GM12878 (cell line): Measurements from ENCODE around the gene OR11A1. TPM values are rescaled to one million over a fixed set of nuclear protein-coding genes. Genes with fewer than 3 reads are reported as not detected.

Experiments
- ATAC-seq: fragments of 200-7000 bp; cut with Tn5 transposase; 3 replicates; pipeline ENCODE4 v1.9.1; 2020; ENCODE audit warnings: mild to moderate bottlenecking, moderate library complexity
- BruUV-seq: library from RNA; stranded (reverse); fragments of 400-500 nt; replicated peaks from 2 replicates; lab custom pipeline; 2021; lab: Mats Ljungman, UMichigan
- CTCF ChIA-PET: fragments of 300-600 bp; sonication (Branson Sonifier 250); formaldehyde crosslinking; extraction: SDS; loops from one replicate; lab custom pipeline; 2021; ENCODE audit warnings: inconsistent platforms; lab: Yijun Ruan, JAX
- POLR2A ChIA-PET: fragments of 350-600 bp; formaldehyde crosslinking; extraction: SDS; loops from one replicate; lab custom pipeline; 2021; ENCODE audit warnings: inconsistent platforms; lab: Charles Lee
- RAD21 ChIA-PET: fragments of 300-600 bp; sonication (Branson Sonifier 250); formaldehyde crosslinking; loops from one replicate; lab custom pipeline; 2023; ENCODE audit warnings: antibody characterized with exemption; ENCODE audit not compliant: unreplicated experiment; lab: Charles Lee
- SMC1A ChIA-PET: fragments of 300-600 bp; sonication (Branson Sonifier 250); formaldehyde crosslinking; loops from one replicate; lab custom pipeline; 2023; ENCODE audit not compliant: unreplicated experiment, uncharacterized antibody; lab: Charles Lee
- DNase-seq: peaks from one replicate; pipeline ENCODE4 v3.0.0-alpha.2; 2011; ENCODE audit warnings: low read depth, low spot score
- FAIRE-seq: peaks from 3 replicates; lab custom pipeline; 2011; peaks lifted over from hg19 to GRCh38; lab: Jason Lieb, UNC
- H2AFZ ChIP-seq: 2 replicates; pipeline ENCODE4 v1.6.0; 2011; ENCODE audit warnings: low read depth, low read length, control low read depth; ENCODE audit not compliant: control insufficient read depth
- H3K27ac ChIP-seq: 2 replicates; pipeline ENCODE4 v1.5.1; 2011; ENCODE audit warnings: control low read depth; ENCODE audit not compliant: control insufficient read depth, insufficient read depth
- H3K27me3 ChIP-seq, 2 experiments: replicated peaks in 1 of 2; 2 replicates each; pipeline versions ENCODE4 v1.6.0 to v1.6.1; 2011; ENCODE audit warnings: low read length in 1 of 2; ENCODE audit not compliant: control insufficient read depth in 2 of 2, insufficient read depth in 2 of 2
- H3K36me3 ChIP-seq, 2 experiments: 2 replicates each; pipeline ENCODE4 v1.5.1; 2011; ENCODE audit warnings: low read length in 1 of 2; ENCODE audit not compliant: control insufficient read depth in 2 of 2, insufficient read depth in 2 of 2
- H3K4me1 ChIP-seq: 2 replicates; pipeline ENCODE4 v1.6.1; 2011; ENCODE audit warnings: mild to moderate bottlenecking, low read length, moderate library complexity, mixed read lengths; ENCODE audit not compliant: control insufficient read depth, insufficient read depth
- H3K4me2 ChIP-seq: 2 replicates; pipeline ENCODE4 v1.6.0; 2011; ENCODE audit warnings: control low read depth; ENCODE audit not compliant: control insufficient read depth, insufficient read depth
- H3K4me3 ChIP-seq: fragments of 200-600 bp; sonication (generic); 2 replicates; pipeline ENCODE4 v1.5.1; 2016
- H3K79me2 ChIP-seq: 2 replicates; pipeline ENCODE4 v1.6.0; 2011; ENCODE audit warnings: low read length; ENCODE audit not compliant: control insufficient read depth, insufficient read depth
- H3K9ac ChIP-seq: 2 replicates; pipeline ENCODE4 v1.8.0; 2011; ENCODE audit warnings: low read length, control low read depth, mixed read lengths; ENCODE audit not compliant: control insufficient read depth, insufficient read depth
- H3K9me3 ChIP-seq: replicated peaks from 3 replicates; pipeline ENCODE4 v1.5.1; 2011; ENCODE audit warnings: mild to moderate bottlenecking, low read length; ENCODE audit not compliant: control insufficient read depth, insufficient read depth
- H4K20me1 ChIP-seq: 2 replicates; pipeline ENCODE4 v1.6.0; 2011; ENCODE audit not compliant: control insufficient read depth, insufficient read depth
- BCL3 ChIP-seq: IDR thresholded peaks from 2 replicates; pipeline ENCODE4 v1.6.1; 2011; ENCODE audit warnings: borderline replicate concordance, low read depth, mild to moderate bottlenecking, moderate library complexity, low read length; ENCODE audit not compliant: insufficient read depth, poor library complexity, severe bottlenecking
- CBX3 ChIP-seq: fragments of 200-600 bp; sonication (generic); IDR thresholded peaks from 2 replicates; pipeline ENCODE4 v1.6.1; 2016; ENCODE audit warnings: low read depth, borderline replicate concordance
- HDGF ChIP-seq: fragments of 450-650 bp; IDR thresholded peaks from 2 replicates; pipeline ENCODE4 v1.6.1; 2016; ENCODE audit warnings: antibody characterized with exemption
- IRF4 ChIP-seq: IDR thresholded peaks from 2 replicates; pipeline ENCODE4 v1.6.1; 2011; ENCODE audit warnings: low read depth, low read length
- MEF2A ChIP-seq: IDR thresholded peaks from 2 replicates; pipeline ENCODE4 v1.6.1; 2011; ENCODE audit warnings: low read depth, mild to moderate bottlenecking, low read length, moderate library complexity; ENCODE audit not compliant: insufficient read depth
- MYC ChIP-seq: IDR thresholded peaks from 2 replicates; pipeline ENCODE4 v1.6.1; 2011; ENCODE audit warnings: mild to moderate bottlenecking, low read length, moderate library complexity, inconsistent platforms; ENCODE audit not compliant: insufficient read depth, insufficient replicate concordance, insufficient read length, severe bottlenecking
- PML ChIP-seq: IDR thresholded peaks from 2 replicates; pipeline ENCODE4 v1.6.1; 2012; ENCODE audit warnings: low read length, inconsistent platforms
- SRF ChIP-seq, 2 experiments: IDR thresholded peaks; 2 replicates each; pipeline ENCODE4 v1.6.1; 2011; ENCODE audit warnings: low read depth in 2 of 2, low read length in 2 of 2, mild to moderate bottlenecking in 1 of 2, moderate library complexity in 1 of 2
- ZNF274 ChIP-seq: IDR thresholded peaks from one replicate; pipeline ENCODE4 v1.8.0; 2011; ENCODE audit not compliant: insufficient read length, insufficient read depth
- ZSCAN29 ChIP-seq: fragments of 450-650 bp; IDR thresholded peaks from 2 replicates; pipeline ENCODE4 v1.6.1; 2017; ENCODE audit warnings: mild to moderate bottlenecking, moderate library complexity
- WGBS: methylation state at CpG from one replicate; pipeline ENCODE4 v1.1.6; 2016; ENCODE audit warnings: low lambda C conversion rate; ENCODE audit not compliant: insufficient replicate concordance, insufficient coverage; ENCODE audit errors: missing lambda C conversion rate; 5-methylcytosine and 5-hydroxymethylcytosine counted together
- in situ Hi-C: fragments of 300-500 bp; cut with MboI; formaldehyde crosslinking; loops from 9 replicates; pipeline ENCODE4 v1.14.3; 2018; ENCODE audit warnings: mixed read lengths
- intact Hi-C: fragments of 100-400 bp; cut with micrococcal nuclease; formaldehyde crosslinking; loops from one replicate; pipeline ENCODE4 v1.14.2; 2022; ENCODE audit not compliant: unreplicated experiment
- polyA plus RNA-seq, 11 experiments: library from polyadenylated mRNA; depleted of rRNA in 4 of 11; unstranded in 6 of 11; stranded (reverse) in 5 of 11; fragments of >200 nt; fragmentation: Nextera tagmentation in 4 of 11; fragmentation: Illumina TruSeq in 1 of 11; extraction: Ambion mirVana in 4 of 11; extraction: Trizol in 1 of 11; gene quantifications; 1 replicate in 1 of 11; 2 replicates in 10 of 11; pipeline versions ENCODE4 v1.2.1 to v1.2.3, GENCODE V29; 2011 to 2016; ENCODE audit warnings: inconsistent platforms in 2 of 11, missing spikeins in 2 of 11, low read depth in 1 of 11
- total RNA-seq, 4 experiments: library from RNA; depleted of rRNA in 3 of 4; stranded (reverse); fragments of >200 nt in 3 of 4; fragmentation: Illumina TruSeq in 1 of 4; extraction: Trizol in 1 of 4; gene quantifications; 2 replicates each; pipeline versions ENCODE4 v1.2.1 to v1.2.3, GENCODE V29; 2013 to 2021
- TF ChIP-seq, protein P1 (sequence below): IDR thresholded peaks from 2 replicates; pipeline ENCODE4 v1.6.1; 2012; ENCODE audit warnings: improper control_type of control experiment, low read depth, low read length; ENCODE audit not compliant: insufficient replicate concordance
- TF ChIP-seq, protein P2 (sequence below): IDR thresholded peaks from 2 replicates; pipeline ENCODE4 v1.6.1; 2011; ENCODE audit warnings: borderline replicate concordance, low read depth, mild to moderate bottlenecking, moderate library complexity, mixed read lengths, low read length; ENCODE audit not compliant: insufficient read depth; ENCODE audit errors: extremely low read length
- TF ChIP-seq, protein P3 (sequence below): fragments of 450-650 bp; formaldehyde crosslinking; IDR thresholded peaks from 2 replicates; pipeline ENCODE4 v1.4.0; 2020; ENCODE audit warnings: mild to moderate bottlenecking, moderate library complexity

OR11A1 gene
- total and polyA plus RNA-seq, 10 of the 15 experiments (the other 5 are each of a cell fraction or from before 2014, with no cell fraction given), result not detected

DNA sequence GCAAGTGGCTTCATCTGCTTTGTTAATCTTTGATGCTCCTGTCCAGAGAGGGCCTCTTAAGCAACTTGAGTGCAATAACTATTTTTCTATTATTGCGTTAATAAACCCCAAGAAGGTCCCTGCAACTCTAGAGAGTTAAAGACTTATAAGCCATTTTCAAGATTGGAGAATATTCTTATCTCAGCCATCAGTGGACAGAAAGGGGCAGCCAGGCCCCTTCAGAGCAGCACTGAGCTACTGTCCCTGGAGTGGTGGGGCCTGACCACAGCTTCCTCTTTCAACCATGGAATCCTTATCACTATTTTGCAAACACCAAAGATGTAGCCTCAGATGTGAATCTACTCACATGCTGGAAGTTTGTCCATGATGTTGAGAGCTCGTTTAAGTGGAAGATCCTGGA, 33.7 kb upstream of the OR11A1 start:
- Histone ChIP-seq H3K4me1 (no peaks in the 10 kb centered on the region), H3K36me3 (no peaks in the 10 kb centered on the region), H3K4me3 (no peak overlapping the region), H3K27ac (no peak overlapping the region), H3K9me3 (no peaks in the 10 kb centered on the region), H3K27me3 (no peaks in the 10 kb centered on the region; a peak in 1 of 4 replicates), H3K9ac (no peak overlapping the region), H3K4me2 (no peak overlapping the region), H2AFZ (no peak overlapping the region), H4K20me1 (no peaks in the 10 kb centered on the region), H3K79me2 (no peaks in the 10 kb centered on the region)
- RAD21 ChIA-PET, result no interaction called here
- SMC1A ChIA-PET, result no interaction called here
- CTCF ChIA-PET, result no interaction called here
- DNase-seq (no peak), ATAC-seq (no peak), FAIRE-seq (no peak)
- POLR2A ChIA-PET, result no interaction called here
- in situ Hi-C loops (no loop called here), intact Hi-C loops (no loop called here)
- BruUV-seq, result no TSS peak
- 5% methylated on average over 2 of the region's 2 CpGs for WGBS
- TF ChIP-seq, protein P1, sequence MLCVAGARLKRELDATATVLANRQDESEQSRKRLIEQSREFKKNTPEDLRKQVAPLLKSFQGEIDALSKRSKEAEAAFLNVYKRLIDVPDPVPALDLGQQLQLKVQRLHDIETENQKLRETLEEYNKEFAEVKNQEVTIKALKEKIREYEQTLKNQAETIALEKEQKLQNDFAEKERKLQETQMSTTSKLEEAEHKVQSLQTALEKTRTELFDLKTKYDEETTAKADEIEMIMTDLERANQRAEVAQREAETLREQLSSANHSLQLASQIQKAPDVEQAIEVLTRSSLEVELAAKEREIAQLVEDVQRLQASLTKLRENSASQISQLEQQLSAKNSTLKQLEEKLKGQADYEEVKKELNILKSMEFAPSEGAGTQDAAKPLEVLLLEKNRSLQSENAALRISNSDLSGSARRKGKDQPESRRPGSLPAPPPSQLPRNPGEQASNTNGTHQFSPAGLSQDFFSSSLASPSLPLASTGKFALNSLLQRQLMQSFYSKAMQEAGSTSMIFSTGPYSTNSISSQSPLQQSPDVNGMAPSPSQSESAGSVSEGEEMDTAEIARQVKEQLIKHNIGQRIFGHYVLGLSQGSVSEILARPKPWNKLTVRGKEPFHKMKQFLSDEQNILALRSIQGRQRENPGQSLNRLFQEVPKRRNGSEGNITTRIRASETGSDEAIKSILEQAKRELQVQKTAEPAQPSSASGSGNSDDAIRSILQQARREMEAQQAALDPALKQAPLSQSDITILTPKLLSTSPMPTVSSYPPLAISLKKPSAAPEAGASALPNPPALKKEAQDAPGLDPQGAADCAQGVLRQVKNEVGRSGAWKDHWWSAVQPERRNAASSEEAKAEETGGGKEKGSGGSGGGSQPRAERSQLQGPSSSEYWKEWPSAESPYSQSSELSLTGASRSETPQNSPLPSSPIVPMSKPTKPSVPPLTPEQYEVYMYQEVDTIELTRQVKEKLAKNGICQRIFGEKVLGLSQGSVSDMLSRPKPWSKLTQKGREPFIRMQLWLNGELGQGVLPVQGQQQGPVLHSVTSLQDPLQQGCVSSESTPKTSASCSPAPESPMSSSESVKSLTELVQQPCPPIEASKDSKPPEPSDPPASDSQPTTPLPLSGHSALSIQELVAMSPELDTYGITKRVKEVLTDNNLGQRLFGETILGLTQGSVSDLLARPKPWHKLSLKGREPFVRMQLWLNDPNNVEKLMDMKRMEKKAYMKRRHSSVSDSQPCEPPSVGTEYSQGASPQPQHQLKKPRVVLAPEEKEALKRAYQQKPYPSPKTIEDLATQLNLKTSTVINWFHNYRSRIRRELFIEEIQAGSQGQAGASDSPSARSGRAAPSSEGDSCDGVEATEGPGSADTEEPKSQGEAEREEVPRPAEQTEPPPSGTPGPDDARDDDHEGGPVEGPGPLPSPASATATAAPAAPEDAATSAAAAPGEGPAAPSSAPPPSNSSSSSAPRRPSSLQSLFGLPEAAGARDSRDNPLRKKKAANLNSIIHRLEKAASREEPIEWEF, result no peak
- no peak for TF ChIP-seq PML
- TF ChIP-seq, protein P2, sequence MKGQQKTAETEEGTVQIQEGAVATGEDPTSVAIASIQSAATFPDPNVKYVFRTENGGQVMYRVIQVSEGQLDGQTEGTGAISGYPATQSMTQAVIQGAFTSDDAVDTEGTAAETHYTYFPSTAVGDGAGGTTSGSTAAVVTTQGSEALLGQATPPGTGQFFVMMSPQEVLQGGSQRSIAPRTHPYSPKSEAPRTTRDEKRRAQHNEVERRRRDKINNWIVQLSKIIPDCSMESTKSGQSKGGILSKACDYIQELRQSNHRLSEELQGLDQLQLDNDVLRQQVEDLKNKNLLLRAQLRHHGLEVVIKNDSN, result no peak
- TF ChIP-seq BCL3, result no peak
- TF ChIP-seq, protein P3, sequence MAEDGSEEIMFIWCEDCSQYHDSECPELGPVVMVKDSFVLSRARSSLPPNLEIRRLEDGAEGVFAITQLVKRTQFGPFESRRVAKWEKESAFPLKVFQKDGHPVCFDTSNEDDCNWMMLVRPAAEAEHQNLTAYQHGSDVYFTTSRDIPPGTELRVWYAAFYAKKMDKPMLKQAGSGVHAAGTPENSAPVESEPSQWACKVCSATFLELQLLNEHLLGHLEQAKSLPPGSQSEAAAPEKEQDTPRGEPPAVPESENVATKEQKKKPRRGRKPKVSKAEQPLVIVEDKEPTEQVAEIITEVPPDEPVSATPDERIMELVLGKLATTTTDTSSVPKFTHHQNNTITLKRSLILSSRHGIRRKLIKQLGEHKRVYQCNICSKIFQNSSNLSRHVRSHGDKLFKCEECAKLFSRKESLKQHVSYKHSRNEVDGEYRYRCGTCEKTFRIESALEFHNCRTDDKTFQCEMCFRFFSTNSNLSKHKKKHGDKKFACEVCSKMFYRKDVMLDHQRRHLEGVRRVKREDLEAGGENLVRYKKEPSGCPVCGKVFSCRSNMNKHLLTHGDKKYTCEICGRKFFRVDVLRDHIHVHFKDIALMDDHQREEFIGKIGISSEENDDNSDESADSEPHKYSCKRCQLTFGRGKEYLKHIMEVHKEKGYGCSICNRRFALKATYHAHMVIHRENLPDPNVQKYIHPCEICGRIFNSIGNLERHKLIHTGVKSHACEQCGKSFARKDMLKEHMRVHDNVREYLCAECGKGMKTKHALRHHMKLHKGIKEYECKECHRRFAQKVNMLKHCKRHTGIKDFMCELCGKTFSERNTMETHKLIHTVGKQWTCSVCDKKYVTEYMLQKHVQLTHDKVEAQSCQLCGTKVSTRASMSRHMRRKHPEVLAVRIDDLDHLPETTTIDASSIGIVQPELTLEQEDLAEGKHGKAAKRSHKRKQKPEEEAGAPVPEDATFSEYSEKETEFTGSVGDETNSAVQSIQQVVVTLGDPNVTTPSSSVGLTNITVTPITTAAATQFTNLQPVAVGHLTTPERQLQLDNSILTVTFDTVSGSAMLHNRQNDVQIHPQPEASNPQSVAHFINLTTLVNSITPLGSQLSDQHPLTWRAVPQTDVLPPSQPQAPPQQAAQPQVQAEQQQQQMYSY (CRISPR knock-in tag), result no peak
- no peak for TF ChIP-seq IRF4
- no peak for TF ChIP-seq SRF (IDR thresholded peaks at IDR 0.05; ENCODE audit: low read depth in 2 of 2, low read length in 2 of 2)
- TF ChIP-seq HDGF, result no peak
- TF ChIP-seq ZSCAN29, result no peak
- no peak for TF ChIP-seq MYC
- no peak for TF ChIP-seq ZNF274
- TF ChIP-seq CBX3, result no peak
- TF ChIP-seq MEF2A, result no peak
